ENCODE results near the gene CENPW.

The CENPW gene

DNA sequence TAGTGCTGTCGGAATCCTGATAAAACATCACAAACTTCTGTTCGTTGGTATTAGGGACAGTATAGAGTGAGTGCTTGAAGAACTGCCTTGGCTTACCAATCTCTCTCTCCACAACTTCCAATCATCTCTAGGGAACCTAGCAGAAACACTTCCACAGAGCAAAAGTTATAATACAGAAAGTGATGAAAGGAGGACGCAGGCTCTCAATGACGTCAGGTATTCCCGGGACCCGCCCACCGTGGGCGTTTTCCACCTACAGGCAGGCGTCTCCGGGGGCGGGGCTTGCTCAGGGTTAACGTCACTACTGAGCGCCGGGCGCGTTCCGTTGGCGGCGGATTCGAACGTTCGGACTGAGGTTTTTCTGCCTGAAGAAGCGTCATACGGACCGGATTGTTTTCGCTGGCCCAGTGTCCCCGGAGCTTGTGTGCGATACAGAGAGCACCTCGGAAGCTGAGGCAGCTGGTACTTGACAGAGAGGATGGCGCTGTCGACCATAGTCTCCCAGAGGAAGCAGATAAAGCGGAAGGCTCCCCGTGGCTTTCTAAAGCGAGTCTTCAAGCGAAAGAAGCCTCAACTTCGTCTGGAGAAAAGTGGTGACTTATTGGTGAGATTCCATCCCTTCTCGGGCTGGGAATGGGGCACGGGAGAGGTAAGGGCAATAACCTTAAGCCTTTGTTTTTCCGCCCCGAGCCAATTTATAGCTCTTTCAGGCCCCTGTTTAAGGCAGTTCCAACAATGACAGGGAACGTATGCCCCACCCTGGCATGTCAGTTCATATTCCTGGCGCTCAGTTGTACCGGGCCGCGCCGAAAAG, at the start of gene CENPW:
Gene CENPW (plus strand): TSS at position 320 of the 814 bp plus-strand sequence. CDS start 159 bp downstream, at position 479.
- DNase-seq, result peak; percentile 88

DNA sequence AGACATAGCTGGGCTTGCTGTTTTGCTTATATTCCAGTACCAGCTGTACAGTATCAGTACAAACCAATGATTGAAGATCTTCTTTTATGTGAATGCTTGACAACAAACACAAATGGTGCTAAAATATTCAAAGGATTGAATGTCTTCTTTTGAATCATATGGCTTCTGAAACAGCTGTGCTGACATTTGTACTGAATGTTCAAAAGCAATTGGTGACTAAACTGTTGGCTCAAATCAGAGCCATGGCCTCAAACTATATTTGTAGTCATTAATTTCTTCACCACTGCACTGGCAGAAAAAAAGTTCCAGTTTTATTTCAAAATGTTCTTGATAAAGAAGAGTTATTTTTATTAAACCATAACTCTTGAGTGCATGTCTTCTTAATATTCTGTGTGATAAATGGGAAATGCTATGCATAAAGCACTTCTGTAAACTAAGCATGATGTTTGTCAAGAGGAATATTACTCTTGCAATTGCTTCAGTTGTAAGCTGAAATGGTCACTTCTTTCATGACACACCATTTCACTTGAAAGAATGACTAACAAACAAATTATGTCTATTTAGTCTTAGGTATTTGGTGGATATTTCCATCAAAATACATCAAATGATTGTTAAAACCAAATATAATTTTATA, 45.9 kb upstream of the CENPW start:
- DNase-seq, result no peak

DNA sequence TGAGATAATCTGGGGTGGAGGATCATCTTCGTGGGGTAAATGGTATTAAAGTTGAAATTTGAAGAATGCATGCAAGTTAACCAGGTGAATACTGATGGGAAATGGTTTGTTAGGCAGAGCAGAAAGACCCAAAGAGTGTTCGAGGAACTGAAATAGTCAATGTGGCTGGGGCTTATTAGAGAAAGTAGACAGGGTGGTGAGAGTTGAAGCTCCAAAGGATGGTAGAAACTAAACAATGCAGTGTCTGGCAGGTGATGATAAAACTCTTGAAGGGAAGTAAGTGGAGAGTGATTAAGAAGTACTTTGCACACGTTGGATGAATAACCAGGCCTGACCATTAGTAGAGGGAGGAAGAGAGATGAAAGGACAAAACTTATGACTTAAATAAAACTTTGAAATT, 39.8 kb upstream of the CENPW start:
- no peak for DNase-seq

GRCh38 chr6:126300735-126301134, 39.2 kb upstream of the CENPW start:
- DNase-seq, result no peak

- DNase-seq, result no peak
These were observed 37.7 kb upstream of the CENPW start for GRCh38 chr6:126302191-126302590.

DNA sequence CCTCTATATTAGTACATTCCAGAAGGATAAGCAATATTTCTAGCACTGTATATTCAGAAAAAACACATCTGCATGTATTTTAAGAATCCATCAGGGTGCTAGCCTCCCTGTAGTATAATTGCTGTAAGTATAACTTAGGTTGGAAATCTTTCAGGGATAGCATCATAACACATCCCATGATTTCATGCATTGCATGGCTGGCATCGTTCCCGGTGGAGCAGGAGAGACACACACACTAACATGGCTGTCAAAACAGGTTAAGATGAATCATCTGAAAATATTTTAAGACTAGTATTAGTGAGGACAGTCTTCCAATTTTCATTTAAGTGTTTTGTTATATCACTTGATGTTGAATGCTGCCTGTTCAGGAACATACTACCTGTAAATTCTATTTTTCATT, 32.1 kb upstream of the CENPW start:
- peak; percentile 47 for DNase-seq

DNA sequence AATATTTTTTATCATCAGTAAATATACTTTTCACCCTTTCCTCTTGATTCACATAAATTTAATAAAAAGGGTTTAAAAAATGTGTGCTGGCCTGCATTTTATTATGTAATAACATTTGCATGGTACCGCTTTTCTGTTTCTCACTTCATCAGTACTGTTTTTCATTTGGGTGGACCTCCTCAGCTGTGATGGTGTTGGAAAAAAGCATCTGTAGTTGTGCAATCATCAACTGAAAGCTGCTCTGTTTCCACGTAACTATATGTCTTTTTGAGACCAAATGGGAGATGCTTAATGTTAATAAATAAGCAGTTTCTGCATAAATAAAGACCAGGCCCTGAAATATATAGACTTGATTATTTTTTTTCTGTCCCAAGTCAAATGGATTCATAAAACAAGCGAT, 31.6 kb upstream of the CENPW start:
- no peak for DNase-seq

GRCh38 chr6:126312013-126312665, 27.8 kb upstream of the CENPW start:
- DNase-seq, result no peak

GRCh38 chr6:126313941-126314340, 26.0 kb upstream of the CENPW start:
- no peak for DNase-seq

- no peak for DNase-seq
These were observed 21.1 kb upstream of the CENPW start for GRCh38 chr6:126318797-126319196.

DNA sequence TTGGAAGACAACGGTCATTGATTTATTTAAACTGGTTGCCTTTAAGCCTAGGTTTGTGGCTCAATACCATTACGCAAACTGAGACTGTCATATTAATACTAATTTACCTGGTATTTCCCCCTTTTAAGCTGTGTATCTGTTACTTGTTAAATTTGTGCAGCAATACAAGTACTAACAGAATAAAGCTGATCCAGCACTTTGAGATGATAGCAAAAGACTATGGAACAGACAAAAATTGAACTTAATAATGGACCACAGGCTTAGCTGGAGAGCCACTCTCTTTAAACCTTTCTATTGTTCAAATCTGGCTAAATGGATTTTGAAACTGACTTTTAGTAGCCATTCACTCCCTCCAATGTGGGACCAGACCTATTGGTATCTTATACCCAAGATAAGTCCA, 6.2 kb upstream of the CENPW start:
- DNase-seq, result no peak

- DNase-seq, result no peak
These were observed 4.7 kb upstream of the CENPW start for GRCh38 chr6:126335210-126335609.

GRCh38 chr6:126337323-126337722, 2.6 kb upstream of the CENPW start:
- DNase-seq, result no peak

DNA sequence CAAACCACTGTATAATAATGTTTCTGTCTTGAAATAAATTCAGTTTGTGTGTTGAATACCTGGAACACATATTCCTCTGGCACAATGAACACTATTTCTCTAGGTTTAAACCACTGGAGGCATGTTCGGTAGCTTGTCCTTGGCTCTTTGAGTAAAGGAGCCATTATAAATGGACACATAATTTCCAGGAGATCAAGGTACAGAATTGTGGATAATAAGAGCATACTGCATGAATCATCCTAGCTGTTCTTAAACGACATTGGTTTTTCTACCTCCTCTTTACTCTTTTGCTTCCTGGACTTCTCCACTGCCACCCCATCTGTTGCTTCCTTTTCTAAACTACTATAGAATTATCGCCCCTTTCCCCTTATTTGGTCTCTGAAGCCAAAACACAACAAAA, 1.2 kb downstream of the CENPW start:
- peak; percentile 3 for DNase-seq

DNA sequence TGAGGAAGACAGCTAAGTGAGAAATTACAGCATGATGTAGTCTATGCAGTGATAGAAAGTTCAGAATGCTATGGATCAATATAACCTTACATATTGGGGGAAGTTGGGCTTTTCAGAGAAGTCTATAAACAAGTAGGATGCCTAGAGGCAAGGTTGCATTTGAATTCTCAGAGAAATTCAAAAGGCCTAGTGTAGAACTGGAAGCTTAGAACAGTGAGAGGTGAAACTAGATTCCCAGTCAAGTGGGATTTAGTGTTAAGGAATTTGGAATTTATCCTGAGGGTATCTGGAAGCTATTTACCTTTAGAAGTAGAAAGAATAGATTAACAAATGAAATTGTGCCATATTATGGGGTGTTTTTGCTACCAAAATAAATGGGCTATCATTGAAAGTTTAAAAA, 4.3 kb downstream of the CENPW start:
- no peak for DNase-seq

DNA sequence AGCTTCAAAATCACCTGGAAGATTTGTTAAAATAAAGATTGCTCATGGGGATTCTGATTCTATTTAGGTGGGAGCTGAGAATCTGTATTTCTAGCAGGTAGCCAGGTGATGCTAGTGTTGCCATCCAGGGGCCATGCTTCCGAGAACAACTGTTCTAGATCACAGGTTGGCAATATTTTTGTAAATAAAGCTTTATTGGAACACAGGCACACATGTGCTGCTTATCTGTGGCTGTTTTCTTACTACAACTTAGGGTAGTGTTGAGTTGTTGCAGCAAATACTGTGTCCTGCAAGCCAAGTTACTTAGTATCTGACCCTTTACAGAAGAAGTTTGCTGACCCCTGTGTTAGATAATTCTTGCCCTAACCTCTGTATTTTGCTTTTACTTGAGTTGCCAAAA, 12.0 kb downstream of the CENPW start:
- DNase-seq, result no peak

DNA sequence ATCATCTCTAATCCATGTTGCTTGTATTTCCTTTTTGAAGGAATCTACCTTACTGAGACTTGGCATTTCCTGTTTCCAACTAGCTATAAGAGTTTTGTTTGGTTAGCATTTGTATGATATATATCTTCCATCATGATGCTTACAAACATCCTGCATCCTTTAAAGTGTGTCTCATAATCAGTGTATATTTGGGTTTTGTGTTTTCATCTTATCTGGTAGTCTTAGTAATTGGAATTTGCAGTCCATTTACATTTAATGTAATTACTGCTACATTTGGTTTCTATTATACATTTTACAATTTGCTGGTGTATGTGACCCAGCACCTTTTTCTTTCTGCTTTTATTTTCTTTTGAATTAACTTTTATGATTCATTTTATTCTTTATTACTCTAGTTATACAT, 12.6 kb downstream of the CENPW start:
- no peak for DNase-seq

GRCh38 chr6:126356526-126356925, 16.6 kb downstream of the CENPW start:
- no peak for DNase-seq

- DNase-seq, result no peak
These were observed 20.1 kb downstream of the CENPW start for GRCh38 chr6:126359936-126360537.

DNA sequence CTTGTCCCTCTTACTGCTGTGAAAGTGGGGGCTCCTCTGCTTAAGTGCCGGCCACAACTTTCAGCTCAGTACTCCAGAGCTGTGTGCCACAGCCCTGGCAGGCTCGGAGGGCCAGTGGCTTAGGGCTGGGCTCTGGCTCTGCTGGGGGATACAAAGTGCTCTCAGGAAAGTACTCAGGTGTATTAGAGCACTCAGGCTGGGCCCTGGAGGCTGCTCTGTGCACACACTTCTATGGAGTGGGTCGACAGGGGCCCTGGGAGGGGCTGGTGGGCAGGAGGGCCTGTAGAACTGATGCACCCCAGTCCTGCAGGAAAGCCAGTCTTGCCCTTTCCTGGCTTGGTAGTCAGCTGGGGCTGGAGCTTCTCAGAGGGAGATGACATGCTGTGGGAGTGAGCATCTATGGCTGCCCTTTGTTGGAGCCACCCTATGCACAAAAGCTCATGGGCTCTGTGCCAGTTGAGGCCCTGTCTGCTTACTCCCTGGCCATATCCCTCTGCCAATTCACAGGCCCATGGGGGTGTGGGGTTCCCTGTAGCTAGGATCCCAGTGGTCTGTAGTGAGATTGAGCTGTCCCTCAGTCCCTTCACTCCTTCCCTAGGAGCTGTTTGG, 22.0 kb downstream of the CENPW start:
- DNase-seq, result no peak

GRCh38 chr6:126367849-126368248, 27.9 kb downstream of the CENPW start:
- no peak for DNase-seq

DNA sequence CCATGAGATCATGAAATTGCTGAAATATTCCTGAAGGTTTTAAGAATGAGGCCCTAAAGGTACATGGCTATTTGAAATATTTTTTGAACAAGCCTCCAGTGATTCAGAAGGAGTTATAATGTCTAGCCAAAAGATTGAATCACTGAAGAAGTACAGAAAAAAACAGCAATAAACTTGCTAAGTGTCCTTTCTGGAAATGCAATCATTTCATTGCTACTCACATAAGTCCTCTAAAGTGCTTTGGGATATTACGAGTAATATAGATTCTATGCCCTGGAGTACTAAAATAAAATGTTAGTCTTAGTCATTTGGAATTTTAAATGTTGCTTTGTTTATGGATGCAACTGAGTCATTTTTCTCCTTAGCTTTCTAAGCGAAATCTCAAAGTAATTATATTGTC, 32.7 kb downstream of the CENPW start:
- no peak for DNase-seq

DNA sequence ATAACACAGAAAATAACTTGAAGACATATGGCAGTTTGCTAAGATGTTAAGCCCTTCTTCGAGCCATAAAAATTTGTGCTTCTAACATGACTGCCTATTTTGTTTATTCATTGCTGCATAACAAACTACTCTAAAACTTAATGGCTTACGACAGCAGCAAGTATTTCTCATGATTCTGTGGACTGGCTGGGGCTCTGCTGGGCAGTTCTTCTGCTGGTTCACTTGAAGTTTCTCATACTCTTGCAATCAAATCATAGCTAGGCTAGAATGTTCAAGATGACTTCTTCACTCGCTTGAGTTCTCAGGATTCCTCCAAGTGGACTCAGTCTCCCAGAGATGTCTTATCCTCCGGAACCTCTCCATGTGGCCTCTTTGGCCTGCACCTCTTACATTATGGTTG, 33.4 kb downstream of the CENPW start:
- DNase-seq, result no peak

Data from kidney glomerular epithelial cell (primary cell).